Breast epithelium (tissue), 4 donors: ENCODE data around the gene PQBP1. TPM values are rescaled to one million over a fixed set of nuclear protein-coding genes. Genes with fewer than 3 reads are reported as not detected.
"Not testable (repeated sequence)": the region's sequence is repeated elsewhere in the genome, so short reads cannot be mapped to it uniquely, and the experiment has no call there.

Experiments used
- DNase-seq, 2 donors: peaks; one replicate each; pipeline ENCODE4 v3.0.0-alpha.2; 2019; ENCODE audit warnings: low spot score in 2 of 2
- H3K27ac ChIP-seq, 2 donors: fragments of 200-600 bp; sonication (generic) in 1 of 2; one replicate each; pipeline ENCODE4 v1.5.1; 2016 to 2019; ENCODE audit warnings: mild to moderate bottlenecking in 1 of 2
- H3K27me3 ChIP-seq, 2 donors: fragments of 200-600 bp; sonication (generic) in 1 of 2; one replicate each; pipeline versions ENCODE4 v1.5.1 to v1.6.0; 2017 to 2019; ENCODE audit warnings: control low read depth in 1 of 2, mild to moderate bottlenecking in 1 of 2
- H3K36me3 ChIP-seq: fragments of 200-600 bp; one replicate; pipeline ENCODE4 v1.5.1; 2019
- H3K4me1 ChIP-seq, 2 donors: fragments of 200-600 bp; sonication (generic); one replicate each; pipeline ENCODE4 v1.5.1; 2016 to 2019; ENCODE audit warnings: control low read depth in 1 of 2
- H3K4me3 ChIP-seq, 3 donors: fragments of 200-600 bp; sonication (generic); 1 replicate in 2 of 3; 2 replicates in 1 of 3; pipeline ENCODE4 v1.5.1; 2016 to 2019; ENCODE audit warnings: mild to moderate bottlenecking in 3 of 3, moderate library complexity in 2 of 3
- H3K9me3 ChIP-seq, 2 donors: fragments of 200-600 bp; sonication (generic) in 1 of 2; one replicate each; pipeline ENCODE4 v1.5.1; 2016 to 2019; ENCODE audit warnings: control low read depth in 1 of 2
- CTCF ChIP-seq, 3 donors: fragments of 450-650 bp; IDR thresholded peaks; one replicate each; pipeline ENCODE4 v1.5.1; 2016 to 2017; ENCODE audit warnings: antibody characterized with exemption in 3 of 3, mild to moderate bottlenecking in 3 of 3, moderate library complexity in 3 of 3
- POLR2A ChIP-seq: fragments of 450-650 bp; IDR thresholded peaks from one replicate; pipeline ENCODE4 v1.6.1; 2016; ENCODE audit warnings: antibody characterized with exemption, mild to moderate bottlenecking, moderate library complexity
- POLR2AphosphoS5 ChIP-seq, 3 donors: sonication (generic); formaldehyde crosslinking; IDR thresholded peaks; one replicate each; pipeline ENCODE4 v1.6.1; 2017; ENCODE audit warnings: antibody characterized with exemption in 3 of 3
- intact Hi-C: fragments of 100-400 bp; cut with DNase I; formaldehyde crosslinking; loops from one replicate; pipeline ENCODE4 v1.15.1; 2023; ENCODE audit warnings: low total_unique reads
- total RNA-seq, 3 donors: library from RNA; depleted of rRNA; stranded (reverse); fragments of >200 nt; gene quantifications; one replicate each; pipeline ENCODE4 v1.1.0, GENCODE V29; 2016

The PQBP1 gene
- total RNA-seq, result 10 to 100 TPM; 56.0 to 71.4 (median 71.0) TPM

GRCh38 chrX:48897625-48898306 is at the start of gene PQBP1, which contains the start of gene TIMM17B:
Gene PQBP1 (plus strand): TSS chrX:48897930. CDS start chrX:48898510, 580 bp downstream.
Gene TIMM17B (minus strand): TSS chrX:48897768. CDS start chrX:48897749, 19 bp downstream.
- no peaks in the 10 kb centered on the region for H3K4me1 ChIP-seq
- intact Hi-C loops, result loop anchor here (10.0 kb wide), 1 partner anchor 223 kb away; no protein-coding TSS in a partner anchor
- no peaks in the 10 kb centered on the region for H3K36me3 ChIP-seq
- TF ChIP-seq POLR2AphosphoS5 (IDR thresholded peaks at IDR 0.05), result peak; percentile 65 to 90 (median 72)
- TF ChIP-seq CTCF (IDR thresholded peaks at IDR 0.05), result no peak
- peak; percentile 62 for TF ChIP-seq POLR2A
- peak within 1 kb of the TSS; percentile 96 to 97 for H3K27ac ChIP-seq
- peak; percentile 83 to 90 for DNase-seq
- peak within 1 kb of the TSS; percentile 63 to 78 (median 72) for H3K4me3 ChIP-seq
- no peaks in the 10 kb centered on the region for H3K9me3 ChIP-seq
- peaks cover 0 to 34% of the 10 kb centered on the region in 2 donors for H3K27me3 ChIP-seq

GRCh38 chrX:48848847-48849246 is 48.9 kb upstream of the PQBP1 start:
- Histone ChIP-seq H3K9me3 (no peaks in the 10 kb centered on the region), H3K36me3 (no peaks in the 10 kb centered on the region), H3K4me3 (no peak overlapping the region), H3K27ac (no peak overlapping the region), H3K4me1 (no peaks in the 10 kb centered on the region), H3K27me3 (peaks cover 0 to 59% of the 10 kb centered on the region in 2 donors)
- intact Hi-C loops, result no loop called here
- no peak for DNase-seq
- TF ChIP-seq CTCF (IDR thresholded peaks at IDR 0.05) (no peak), POLR2AphosphoS5 (IDR thresholded peaks at IDR 0.05) (no peak), POLR2A (no peak)

- Histone ChIP-seq H3K27ac (no peak overlapping the region), H3K27me3 (peaks cover 0 to 52% of the 10 kb centered on the region in 2 donors), H3K36me3 (no peaks in the 10 kb centered on the region), H3K4me3 (no peak overlapping the region), H3K4me1 (no peaks in the 10 kb centered on the region), H3K9me3 (no peaks in the 10 kb centered on the region)
- intact Hi-C loops, result no loop called here
- DNase-seq, result no peak
- TF ChIP-seq CTCF (IDR thresholded peaks at IDR 0.05), result no peak
- TF ChIP-seq POLR2AphosphoS5 (IDR thresholded peaks at IDR 0.05), result no peak
- no peak for TF ChIP-seq POLR2A
These were observed 44.9 kb upstream of the PQBP1 start for GRCh38 chrX:48852857-48853256.

- DNase-seq, intact Hi-C loops, H3K36me3 ChIP-seq, H3K4me1 ChIP-seq, H3K9me3 ChIP-seq, H3K27ac ChIP-seq, H3K4me3 ChIP-seq: not testable (repeated sequence)
- peaks cover 0 to 49% of the 10 kb centered on the region in 2 donors for H3K27me3 ChIP-seq
These were observed 44.2 kb upstream of the PQBP1 start for GRCh38 chrX:48853494-48853893.

GRCh38 chrX:48854121-48854804 is 43.5 kb upstream of the PQBP1 start:
- intact Hi-C loops, DNase-seq, H3K4me1 ChIP-seq: not testable (repeated sequence)

GRCh38 chrX:48854898-48855297 is 42.8 kb upstream of the PQBP1 start:
- no peak for DNase-seq
- peaks cover 0 to 41% of the 10 kb centered on the region in 2 donors for H3K27me3 ChIP-seq
- H3K36me3 ChIP-seq, result no peaks in the 10 kb centered on the region
- intact Hi-C loops, result no loop called here
- TF ChIP-seq POLR2A (no peak), POLR2AphosphoS5 (IDR thresholded peaks at IDR 0.05) (no peak), CTCF (IDR thresholded peaks at IDR 0.05) (no peak)
- H3K4me3 ChIP-seq, result no peak overlapping the region
- no peaks in the 10 kb centered on the region for H3K9me3 ChIP-seq
- no peaks in the 10 kb centered on the region for H3K4me1 ChIP-seq
- H3K27ac ChIP-seq, result no peak overlapping the region

More at GRCh38 chrX:48854121-48854804, 43.5 kb upstream of the PQBP1 start:
- not testable (repeated sequence) for H3K4me3 ChIP-seq, H3K9me3 ChIP-seq, H3K27ac ChIP-seq, H3K36me3 ChIP-seq
- H3K27me3 ChIP-seq, result peaks cover 0 to 46% of the 10 kb centered on the region in 2 donors
